G401 (cell line): ENCODE data around the gene MAP3K10. TPM values are rescaled to one million over a fixed set of nuclear protein-coding genes. Genes with fewer than 3 reads are reported as not detected.

Experiments
- DNase-seq: peaks from one replicate; pipeline ENCODE4 v3.0.0-alpha.2; 2015; ENCODE audit warnings: low spot score
- in situ Hi-C: cut with HindIII; loops from 2 replicates; pipeline ENCODE4 v1.10.0; 2016; ENCODE audit warnings: low sequenced_read_pairs, mixed read lengths
- total RNA-seq: library from RNA; depleted of rRNA; stranded (reverse); fragments of >200 nt; shearing (Covaris generic); gene quantifications from 2 replicates; pipeline ENCODE4 v1.2.3, GENCODE V29; 2014

MAP3K10 gene
- total RNA-seq, 1 experiment from 2014 or later = 13.8 TPM

- in situ Hi-C loops = no loop called here
- no peak for DNase-seq
Observed at GRCh38 chr19:40229926-40230417, 38.7 kb downstream of the MAP3K10 start.

- DNase-seq = no peak
- in situ Hi-C loops = no loop called here
Observed at GRCh38 chr19:40231057-40231456, 39.8 kb downstream of the MAP3K10 start.

DNA sequence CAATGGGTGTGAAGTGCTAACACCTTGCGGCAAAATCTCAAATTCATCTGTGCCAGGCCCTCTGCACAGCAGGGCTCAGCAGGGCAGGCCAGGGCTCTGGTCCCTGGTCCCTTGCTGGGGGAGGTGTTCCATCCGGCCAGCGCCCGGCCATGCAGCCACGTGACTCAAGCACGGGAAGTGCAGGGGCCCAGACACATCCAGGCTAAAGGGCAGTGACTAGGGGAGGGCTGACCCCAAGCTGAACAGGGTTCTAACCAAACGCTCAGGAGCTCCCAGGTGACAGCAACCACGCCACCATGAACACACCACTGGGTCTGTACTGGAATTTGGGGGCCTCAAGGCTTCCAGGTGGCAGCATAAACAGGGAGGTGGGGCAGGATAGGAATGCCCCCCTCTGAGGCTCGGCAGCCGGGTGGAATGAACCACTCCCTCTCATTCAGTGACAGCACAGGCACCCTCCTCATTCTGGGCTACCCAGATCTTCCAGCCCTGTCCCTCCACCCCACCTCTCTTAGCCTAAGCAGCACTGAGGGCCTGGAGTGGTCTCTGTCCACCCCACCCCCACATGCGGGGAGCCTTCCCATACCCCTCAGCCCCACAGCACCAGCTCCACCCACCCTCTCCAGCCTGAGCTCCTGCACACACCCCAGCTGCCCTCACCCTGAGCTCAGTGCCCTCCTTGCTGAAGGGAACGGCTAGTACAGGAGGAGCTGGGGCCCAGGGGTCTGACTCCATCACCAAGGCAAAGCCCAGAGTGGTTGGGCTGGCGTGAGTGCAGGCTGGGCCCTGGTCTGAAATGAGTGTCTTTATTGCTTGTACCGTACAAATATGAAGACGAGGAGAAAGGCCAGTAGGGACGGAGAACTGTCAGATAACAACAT lies 40.6 kb downstream of the MAP3K10 start:
- in situ Hi-C loops = no loop called here
- peak; percentile 48 for DNase-seq

DNA sequence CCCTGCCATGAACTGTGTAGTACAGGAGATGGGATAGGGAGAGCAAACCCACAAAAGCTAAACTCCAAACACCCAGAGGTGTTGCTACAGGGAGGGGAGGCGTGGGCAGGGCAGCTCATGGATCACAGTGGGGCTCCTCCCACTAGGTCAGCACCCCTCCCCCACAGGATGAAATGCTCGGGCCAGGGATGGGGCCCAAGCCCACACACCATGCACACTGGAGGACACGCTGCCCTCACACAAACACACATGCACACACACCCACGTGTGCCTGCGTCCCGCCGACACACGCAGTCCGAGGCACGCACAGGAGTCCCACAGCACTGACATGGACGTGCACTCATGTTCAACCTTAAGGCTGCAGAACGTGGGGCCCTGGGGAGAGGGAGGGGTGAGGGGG lies 41.3 kb downstream of the MAP3K10 start:
- DNase-seq = no peak
- in situ Hi-C loops = no loop called here

- in situ Hi-C loops = no loop called here
- DNase-seq = no peak
Observed at GRCh38 chr19:40232949-40233810, 42.0 kb downstream of the MAP3K10 start.

GRCh38 chr19:40233811-40234389 lies 42.7 kb downstream of the MAP3K10 start:
- no peak for DNase-seq
- in situ Hi-C loops = no loop called here

- in situ Hi-C loops = no loop called here
- DNase-seq = no peak
Observed at GRCh38 chr19:40234429-40235237, 43.4 kb downstream of the MAP3K10 start.

DNA sequence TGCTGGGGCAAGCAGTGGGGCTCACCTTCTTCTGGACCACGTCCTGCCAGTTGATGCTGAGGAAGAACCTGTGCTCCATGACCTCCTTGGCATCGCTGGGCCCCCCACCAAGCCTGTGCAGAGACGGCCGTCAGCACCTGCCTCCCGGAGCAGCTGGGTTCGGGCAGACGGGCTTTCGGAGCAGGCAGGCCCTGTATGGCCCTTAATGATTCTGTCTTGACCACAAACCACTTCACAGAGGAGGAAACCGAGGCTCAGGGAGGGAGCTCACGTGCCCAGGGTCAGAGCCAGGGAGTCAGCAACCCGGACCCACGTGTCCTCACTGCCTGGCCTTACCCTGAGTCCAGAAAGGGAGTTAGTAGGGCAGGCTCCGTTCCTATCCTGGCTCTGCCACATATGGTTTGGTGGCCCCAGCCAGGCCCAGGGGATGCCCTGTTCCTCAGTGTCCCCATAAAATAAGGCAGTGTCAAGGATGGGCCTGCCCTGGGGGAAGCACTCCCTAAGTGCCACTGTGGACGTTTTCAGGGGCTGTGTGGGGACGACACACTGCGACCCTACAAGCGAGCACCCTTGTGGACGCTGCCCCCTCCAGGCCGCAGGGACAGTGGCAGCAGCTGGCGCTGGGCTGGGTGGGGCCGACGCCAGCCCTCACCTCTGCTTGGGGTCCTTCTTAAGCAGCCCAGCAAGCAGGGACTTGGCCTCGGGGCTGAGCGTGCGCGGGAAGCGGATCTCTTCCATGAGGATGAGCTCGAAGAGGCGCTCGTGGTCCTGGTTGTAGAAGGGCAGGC lies 44.2 kb downstream of the MAP3K10 start:
- in situ Hi-C loops = no loop called here
- no peak for DNase-seq

- in situ Hi-C loops = no loop called here
Observed at GRCh38 chr19:40236026-40236355, 44.8 kb downstream of the MAP3K10 start.

DNA sequence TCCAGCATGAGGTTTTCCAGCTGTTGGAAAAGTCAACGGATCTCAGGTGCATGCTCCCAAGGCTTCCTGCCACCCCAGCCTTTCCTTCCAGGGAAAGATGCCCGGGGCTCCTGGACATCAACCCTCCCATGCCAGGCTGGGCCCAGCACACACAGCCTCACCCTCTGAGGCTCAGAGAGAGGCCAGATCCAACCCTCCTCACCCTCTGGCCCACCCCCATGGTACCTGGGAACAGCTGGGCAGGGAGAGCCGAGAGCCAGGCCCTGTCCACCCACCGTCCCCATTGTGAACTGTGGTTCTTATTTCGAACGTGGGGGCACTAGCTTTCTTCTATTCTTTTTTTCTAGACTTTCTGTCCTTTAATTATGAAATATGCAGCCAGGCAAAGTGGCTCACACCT lies 45.1 kb downstream of the MAP3K10 start:
- DNase-seq = no peak

More at GRCh38 chr19:40236026-40236355, 44.8 kb downstream of the MAP3K10 start:
- DNase-seq = no peak

DNA sequence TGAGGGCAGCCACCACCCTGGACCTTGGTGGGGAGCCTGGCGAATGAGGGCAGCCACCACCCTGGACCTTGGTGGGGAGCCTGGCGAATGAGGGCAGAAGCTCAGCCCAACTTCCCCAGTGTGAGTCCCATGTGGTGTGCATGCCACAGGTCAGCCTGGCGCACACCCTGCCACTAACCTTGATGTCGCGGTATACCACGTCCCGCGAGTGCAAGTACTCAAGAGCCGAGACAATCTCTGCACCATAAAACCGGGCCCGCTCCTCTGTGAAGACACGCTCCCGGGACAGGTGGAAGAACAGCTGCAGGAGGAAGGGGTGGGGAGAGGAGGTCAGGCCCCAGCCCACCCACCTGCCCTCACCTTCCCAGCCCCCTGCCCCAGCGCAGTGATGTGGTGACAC lies 46.6 kb downstream of the MAP3K10 start:
- in situ Hi-C loops = no loop called here
- no peak for DNase-seq

More for the DNA sequence above, 45.1 kb downstream of the MAP3K10 start:
- in situ Hi-C loops = no loop called here

DNA sequence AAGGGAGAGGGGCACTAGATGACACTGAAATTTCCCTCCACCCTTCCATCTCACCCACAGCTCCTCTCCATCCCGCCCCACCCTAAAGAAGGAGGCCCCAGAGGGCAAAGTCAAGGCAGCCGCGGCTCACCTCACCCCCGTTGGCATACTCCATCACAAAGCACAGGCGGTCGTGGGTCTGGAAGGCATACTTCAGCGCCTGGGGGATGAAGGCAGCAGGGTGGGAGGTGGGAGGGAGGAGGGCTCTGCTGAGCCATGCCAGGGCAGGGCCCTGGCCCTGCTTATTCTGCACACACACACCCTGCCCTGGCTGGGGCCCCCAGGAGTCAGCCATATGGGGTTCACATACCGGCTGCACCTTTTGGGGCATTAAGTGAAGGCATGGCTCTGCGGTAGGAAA lies 47.5 kb downstream of the MAP3K10 start:
- in situ Hi-C loops = no loop called here
- DNase-seq = no peak

- in situ Hi-C loops = no loop called here
- no peak for DNase-seq
Observed at GRCh38 chr19:40239415-40240226, 48.4 kb downstream of the MAP3K10 start.

GRCh38 chr19:40240332-40240731 lies 49.1 kb downstream of the MAP3K10 start:
- in situ Hi-C loops = no loop called here
- DNase-seq = no peak

DNA sequence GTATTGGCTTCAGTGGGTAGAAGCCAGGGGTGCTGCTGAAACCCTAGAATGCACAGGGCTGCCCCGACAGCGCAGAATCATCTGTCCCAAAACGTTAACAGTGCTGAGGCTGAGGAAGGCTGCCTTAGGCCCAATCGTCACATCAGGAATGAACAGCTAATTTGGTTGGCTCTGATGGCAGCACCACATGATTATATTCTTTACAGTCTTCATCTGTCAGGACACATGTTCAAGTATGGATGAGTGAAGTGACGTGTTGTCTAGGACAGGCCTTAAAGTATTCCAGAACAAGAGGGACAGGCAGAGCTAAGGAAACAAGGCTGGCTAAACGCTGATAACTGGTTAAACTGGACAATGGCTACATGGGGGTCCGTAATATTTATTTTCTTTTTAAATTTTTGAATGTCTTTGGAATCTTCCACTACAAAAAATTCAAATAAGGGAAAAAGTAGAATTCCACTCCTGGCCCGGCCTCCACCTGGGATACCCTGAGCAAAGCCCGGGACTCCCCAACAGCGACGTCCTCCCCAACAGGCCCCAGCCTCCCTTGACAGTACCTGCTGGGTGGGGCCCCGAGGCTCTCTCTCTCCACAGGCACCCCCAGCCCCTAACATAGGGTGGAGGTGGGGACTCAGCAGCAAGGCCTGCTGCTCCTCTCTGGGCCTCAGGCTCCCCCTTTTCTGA lies 50.0 kb downstream of the MAP3K10 start:
- in situ Hi-C loops = no loop called here
- DNase-seq = no peak

DNA sequence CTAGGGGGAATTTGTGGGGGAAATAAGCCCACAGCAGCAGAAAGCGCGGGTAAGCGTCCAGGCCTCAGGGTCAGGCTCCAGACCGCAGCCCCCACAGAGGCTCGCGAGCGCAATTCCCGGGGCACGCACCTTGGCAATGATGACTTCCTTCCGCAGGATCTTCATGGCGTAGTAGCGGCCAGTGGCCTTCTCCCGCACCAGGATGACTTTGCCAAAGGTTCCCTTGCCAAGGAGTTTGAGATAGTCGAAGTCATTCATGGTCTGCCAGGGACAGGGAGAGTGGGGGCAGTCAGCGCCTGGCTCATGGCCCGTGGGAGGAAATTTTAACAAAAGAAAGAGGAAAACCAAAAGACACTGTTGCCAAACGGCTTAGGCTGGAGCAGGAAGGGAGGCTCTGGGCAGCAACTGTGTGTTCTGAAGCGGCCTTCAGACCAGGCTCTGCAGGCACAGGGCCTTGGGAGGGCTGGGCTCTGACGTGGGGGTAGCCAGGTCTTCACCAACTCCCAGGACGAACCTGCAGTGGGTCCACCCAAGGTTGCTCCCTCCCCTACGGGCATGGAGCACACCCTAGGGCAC lies 50.7 kb downstream of the MAP3K10 start:
- in situ Hi-C loops = no loop called here
- peak; percentile 90 for DNase-seq

GRCh38 chr19:40242480-40242879 lies 51.3 kb downstream of the MAP3K10 start:
- DNase-seq = no peak
- in situ Hi-C loops = no loop called here
